ENCODE results near the gene COL13A1. TPM values are rescaled to one million over a fixed set of nuclear protein-coding genes. Genes with fewer than 3 reads are reported as not detected.

Gene COL13A1
- total RNA-seq, 1 experiment from 2014 or later: 5.9 TPM

DNA sequence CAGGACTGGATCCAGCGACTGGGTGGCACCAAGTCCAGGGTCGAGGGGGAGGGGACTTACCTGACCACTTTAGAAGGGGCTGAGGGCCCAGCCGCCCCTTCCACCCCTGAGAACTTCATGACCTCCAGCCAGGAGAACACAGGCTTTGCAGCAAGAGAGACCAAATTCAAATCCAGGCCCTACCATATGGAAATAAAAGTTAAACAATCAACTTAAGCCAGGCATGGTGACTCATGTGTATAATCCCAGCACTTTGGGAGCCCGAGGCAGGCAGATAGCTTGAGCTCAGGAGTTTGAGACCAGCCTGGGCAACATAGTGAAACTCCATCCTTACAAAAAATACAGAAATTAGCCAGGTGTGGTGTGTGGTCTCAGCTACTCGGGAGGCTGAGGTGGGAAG, 61.9 kb downstream of the COL13A1 start:
- H3K9ac ChIP-seq (ENCODE audit: low read length): peak overlapping the region; percentile 16; the same call in 1 of the 2 replicates
- POLR2A ChIA-PET: no interaction called here
- DNase-seq (ENCODE audit: low read depth, low spot score): no peak

DNA sequence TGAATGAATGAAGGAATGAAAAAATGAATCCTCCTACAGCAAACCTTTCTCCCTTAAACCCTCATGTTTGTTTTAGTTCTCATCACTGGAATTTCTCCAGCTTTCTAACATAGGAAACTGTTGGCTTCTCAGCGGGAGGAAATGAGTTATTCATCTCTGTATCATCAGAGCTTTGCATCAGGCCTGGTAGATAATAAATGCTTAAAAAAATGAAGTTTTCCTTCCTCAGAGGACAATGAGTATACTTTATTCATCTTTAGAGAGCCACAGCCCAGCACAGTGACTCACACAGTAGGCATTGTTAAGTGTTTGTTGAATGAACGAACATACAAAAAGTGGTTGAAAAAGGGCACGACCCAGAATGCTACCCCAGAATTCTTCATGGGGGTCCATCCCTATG, 62.6 kb downstream of the COL13A1 start:
- H3K4me1 ChIP-seq (ENCODE audit: control insufficient read depth in 1 of 2, insufficient read depth in 2 of 2, low read length in 2 of 2): peaks cover 26 to 85% of the 10 kb centered on the region in 2 experiments
- TF ChIP-seq CBX3 (IDR thresholded peaks at IDR 0.05; ENCODE audit: low read depth) (peak; percentile 68; the same call in 1 of the 2 replicates), JUND (IDR thresholded peaks at IDR 0.05) (peak; percentile 84), POLR2AphosphoS5 (IDR thresholded peaks at IDR 0.05; ENCODE audit: low read depth, low read length) (no peak), CEBPB (IDR thresholded peaks at IDR 0.05; ENCODE audit: low read depth) (peak; percentile 69), SRF (IDR thresholded peaks at IDR 0.05; ENCODE audit: low read depth) (peak; percentile 53; the same call in 1 of the 2 replicates), SP1 (IDR thresholded peaks at IDR 0.05; ENCODE audit: low read depth) (peak; percentile 86), FOSL1 (IDR thresholded peaks at IDR 0.05; ENCODE audit: low read depth) (peak; percentile 84), EZH2phosphoT487 (IDR thresholded peaks at IDR 0.05; ENCODE audit: borderline replicate concordance) (no peak)
- TF ChIP-seq, protein P1, sequence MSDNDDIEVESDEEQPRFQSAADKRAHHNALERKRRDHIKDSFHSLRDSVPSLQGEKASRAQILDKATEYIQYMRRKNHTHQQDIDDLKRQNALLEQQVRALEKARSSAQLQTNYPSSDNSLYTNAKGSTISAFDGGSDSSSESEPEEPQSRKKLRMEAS (IDR thresholded peaks at IDR 0.05): peak; percentile 37; the same call in 1 of the 2 replicates
- TF ChIP-seq, protein P2, sequence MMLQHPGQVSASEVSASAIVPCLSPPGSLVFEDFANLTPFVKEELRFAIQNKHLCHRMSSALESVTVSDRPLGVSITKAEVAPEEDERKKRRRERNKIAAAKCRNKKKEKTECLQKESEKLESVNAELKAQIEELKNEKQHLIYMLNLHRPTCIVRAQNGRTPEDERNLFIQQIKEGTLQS (IDR thresholded peaks at IDR 0.05): no peak
- peak overlapping the region; percentile 72 for H3K4me2 ChIP-seq (ENCODE audit: low read length)
- H3K27ac ChIP-seq (ENCODE audit: low read depth, low read length): no peak overlapping the region
- peak overlapping the region; percentile 39 for H2AFZ ChIP-seq (ENCODE audit: low read depth, low read length, poor library complexity, severe bottlenecking)
- no peaks in the 10 kb centered on the region for H3K9me2 ChIP-seq (ENCODE audit: insufficient read depth)
- H4K20me1 ChIP-seq (ENCODE audit: insufficient read depth): no peaks in the 10 kb centered on the region
- H3K79me2 ChIP-seq (ENCODE audit: insufficient read depth, low read length): no peaks in the 10 kb centered on the region
- DNase-seq (ENCODE audit: low read depth, low spot score) (peak; percentile 66), ATAC-seq (peak; percentile 35)
- RAD21 ChIA-PET (ENCODE audit: low non-redundant PET in 1 of 2, low total read pairs in 2 of 2, uncharacterized antibody in 2 of 2, unreplicated experiment in 2 of 2): no interaction called here
- no peaks in the 10 kb centered on the region for H3K9me3 ChIP-seq (ENCODE audit: control insufficient read depth in 1 of 2, insufficient read depth in 1 of 2, low read depth in 1 of 2, low read length in 2 of 2)
- CTCF ChIA-PET: no interaction called here
- BruUV-seq (replicated peaks): no TSS peak
- intact Hi-C loops (cut with micrococcal nuclease): no loop called here
- H3K4me3 ChIP-seq (replicated peaks in 1 of 2; ENCODE audit: low read depth in 1 of 2, low read length in 2 of 2): peak overlapping the region in 1 of 2 experiments; percentile 23; a peak in 2 of 4 replicates
- POLR2A ChIA-PET: no interaction called here
- no peaks in the 10 kb centered on the region for H3K27me3 ChIP-seq (ENCODE audit: insufficient read depth, low read length)
- H3K36me3 ChIP-seq (ENCODE audit: control insufficient read depth in 1 of 2, insufficient read depth in 2 of 2, low read length in 2 of 2): no peaks in the 10 kb centered on the region
- peak overlapping the region; percentile 27 for H3K9ac ChIP-seq (ENCODE audit: low read length)

More for the DNA sequence above, 61.9 kb downstream of the COL13A1 start:
- Histone ChIP-seq H3K4me2 (ENCODE audit: low read length) (peak overlapping the region; percentile 72), H2AFZ (ENCODE audit: low read depth, low read length, poor library complexity, severe bottlenecking) (no peak overlapping the region), H3K9me2 (ENCODE audit: insufficient read depth) (no peaks in the 10 kb centered on the region), H3K79me2 (ENCODE audit: insufficient read depth, low read length) (no peaks in the 10 kb centered on the region), H3K27ac (ENCODE audit: low read depth, low read length) (no peak overlapping the region), H3K27me3 (ENCODE audit: insufficient read depth, low read length) (no peaks in the 10 kb centered on the region), H3K4me1 (ENCODE audit: control insufficient read depth in 1 of 2, insufficient read depth in 2 of 2, low read length in 2 of 2) (peaks cover 26 to 78% of the 10 kb centered on the region in 2 experiments), H3K36me3 (ENCODE audit: control insufficient read depth in 1 of 2, insufficient read depth in 2 of 2, low read length in 2 of 2) (no peaks in the 10 kb centered on the region), H3K9me3 (ENCODE audit: control insufficient read depth in 1 of 2, insufficient read depth in 1 of 2, low read depth in 1 of 2, low read length in 2 of 2) (no peaks in the 10 kb centered on the region), H3K4me3 (replicated peaks in 1 of 2; ENCODE audit: low read depth in 1 of 2, low read length in 2 of 2) (no peak overlapping the region), H4K20me1 (ENCODE audit: insufficient read depth) (no peaks in the 10 kb centered on the region)
- no peak for ATAC-seq
- TF ChIP-seq JUND (IDR thresholded peaks at IDR 0.05) (no peak), POLR2A (IDR thresholded peaks at IDR 0.05; ENCODE audit: borderline replicate concordance, extremely low read depth, insufficient read depth, insufficient read length) (no peak), EZH2 (IDR thresholded peaks at IDR 0.05) (no peak)
- RAD21 ChIA-PET (ENCODE audit: low non-redundant PET in 1 of 2, low total read pairs in 2 of 2, uncharacterized antibody in 2 of 2, unreplicated experiment in 2 of 2): interaction anchor here in 1 of 2 experiments (0.7 kb wide), 1 partner anchor 51 kb away, joined by 3 read pairs; no protein-coding TSS in a partner anchor
- BruUV-seq (replicated peaks): no TSS peak
- intact Hi-C loops (cut with micrococcal nuclease): no loop called here
- CTCF ChIA-PET: interaction anchor here (2.5 kb wide), 1 partner anchor 51 kb away, joined by 6 read pairs; no protein-coding TSS in a partner anchor
